ENCODE data around the gene ARHGEF1.

The ARHGEF1 gene

GRCh38 chr19:41918653-41919244 is 35.8 kb downstream of the ARHGEF1 start:
- DNase-seq (ENCODE audit: low read depth), result no peak

DNA sequence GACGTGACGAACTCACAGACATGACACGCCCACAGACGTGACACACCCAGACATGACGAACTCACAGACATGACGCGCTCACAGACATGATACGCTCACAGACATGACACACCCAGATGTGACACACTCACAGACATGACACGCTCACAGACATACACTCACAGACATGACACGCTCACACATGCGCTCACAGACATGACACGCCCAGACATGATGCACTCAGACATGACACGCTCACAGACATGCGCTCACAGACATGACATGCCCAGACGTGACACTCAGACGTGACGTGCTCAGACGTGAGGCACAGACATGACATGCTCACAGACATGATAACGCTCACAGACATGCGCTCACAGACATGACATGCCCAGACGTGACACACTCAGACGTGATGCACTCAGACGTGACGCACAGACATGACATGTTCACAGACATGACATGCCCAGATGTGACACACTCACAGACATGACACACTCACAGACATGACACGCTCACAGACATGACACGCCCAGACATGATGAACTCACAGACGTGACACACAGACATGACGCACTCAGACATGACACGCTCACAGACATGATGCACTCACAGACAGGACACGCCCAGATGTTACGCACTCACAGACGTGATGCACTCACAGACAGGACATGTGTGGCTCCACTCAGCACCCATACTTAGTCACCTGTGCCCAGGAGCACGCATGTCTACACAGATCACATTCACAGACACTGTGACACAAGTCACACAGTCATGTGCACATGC is 37.1 kb downstream of the ARHGEF1 start:
- no peak for DNase-seq (ENCODE audit: low read depth)

- no peak for DNase-seq (ENCODE audit: low read depth)
These were observed 38.0 kb downstream of the ARHGEF1 start for GRCh38 chr19:41920882-41921576.

- no peak for DNase-seq (ENCODE audit: low read depth)
These were observed 38.9 kb downstream of the ARHGEF1 start for GRCh38 chr19:41921577-41922576.

GRCh38 chr19:41922585-41922984 is 39.6 kb downstream of the ARHGEF1 start:
- DNase-seq (ENCODE audit: low read depth), result no peak

DNA sequence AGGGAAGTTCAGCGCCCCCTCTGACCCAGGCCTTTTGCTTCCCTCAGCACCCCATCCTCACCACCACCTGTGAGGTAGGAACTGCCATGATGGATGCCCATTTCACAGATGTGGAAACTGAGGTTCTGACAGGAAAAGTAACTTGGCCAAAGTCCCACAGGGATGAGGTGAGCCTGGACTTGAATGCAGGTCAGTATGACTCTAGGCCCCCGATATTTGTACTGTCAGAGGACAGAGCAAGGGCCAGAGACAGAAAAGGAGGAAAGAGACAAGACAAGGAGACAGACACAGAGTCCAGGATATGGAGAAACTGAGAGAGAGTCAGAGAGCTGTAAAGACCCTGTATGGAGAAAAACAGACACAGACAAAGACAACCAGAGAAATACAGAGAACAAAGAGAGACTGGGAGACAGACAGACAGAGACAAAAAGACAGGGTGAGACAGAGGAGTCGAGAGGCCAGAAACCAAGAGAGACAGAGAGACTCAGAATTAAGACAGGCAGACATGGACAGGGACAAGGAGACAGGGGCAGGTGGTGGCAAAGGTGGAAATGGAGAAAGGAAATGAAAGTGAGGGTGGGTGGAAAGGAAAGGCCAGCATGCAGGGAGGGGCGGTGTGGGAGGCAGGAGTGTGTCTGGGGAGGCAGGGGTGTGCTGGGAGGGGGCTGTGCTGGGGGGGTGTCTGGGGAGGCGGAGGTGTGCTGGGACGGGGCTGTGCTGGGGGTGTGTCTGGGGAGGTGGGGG is 40.2 kb downstream of the ARHGEF1 start:
- DNase-seq (ENCODE audit: low read depth), result no peak

DNA sequence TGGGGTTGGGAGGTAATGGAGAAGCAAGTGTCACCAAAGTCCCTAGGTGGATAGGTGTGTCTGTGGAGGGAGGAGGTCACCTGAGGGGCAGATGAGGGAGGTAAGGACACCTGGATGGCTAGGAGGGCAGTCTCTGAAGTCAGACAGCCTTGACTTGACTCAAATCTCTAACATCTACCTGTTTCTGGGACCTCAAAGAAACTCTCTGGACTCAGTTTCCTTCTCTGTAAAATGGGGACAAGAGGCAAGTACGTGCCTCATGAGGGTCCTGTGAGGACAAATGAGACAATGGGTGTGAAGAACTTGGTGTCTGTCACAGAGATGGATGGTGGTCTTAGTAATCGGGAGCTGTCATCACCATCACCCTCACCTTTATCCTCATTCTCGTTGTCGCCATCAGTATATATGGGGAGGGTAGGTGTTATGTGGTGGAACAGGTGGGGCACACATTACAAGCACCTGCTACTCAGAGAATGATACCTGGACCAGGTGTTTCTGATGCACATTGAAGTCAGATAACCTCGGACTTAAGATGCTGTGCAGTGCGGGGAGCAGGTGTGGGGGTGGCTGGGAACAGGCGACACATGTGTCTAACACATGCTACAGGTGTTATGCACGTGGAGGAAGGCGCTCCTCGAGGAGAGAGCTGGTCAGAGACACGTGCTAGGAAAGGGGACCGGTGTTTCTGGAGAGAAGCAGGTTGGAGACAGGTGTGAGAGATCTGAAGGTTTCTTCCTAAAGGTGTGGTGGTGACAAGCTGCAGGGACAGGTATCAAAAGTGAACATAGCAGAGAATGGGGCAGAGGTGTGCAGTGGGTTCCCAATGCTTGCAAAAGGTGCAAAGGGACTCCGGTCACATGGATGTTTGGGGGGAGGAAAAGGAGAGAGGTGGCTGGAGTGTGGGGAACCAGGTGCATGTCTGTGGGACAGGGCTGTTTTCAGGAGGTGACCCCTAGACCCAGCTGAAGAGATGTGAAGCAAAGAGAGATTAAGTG is 41.5 kb downstream of the ARHGEF1 start:
- no peak for DNase-seq (ENCODE audit: low read depth)

GRCh38 chr19:41925208-41926003 is 42.4 kb downstream of the ARHGEF1 start:
- DNase-seq (ENCODE audit: low read depth), result no peak

- DNase-seq (ENCODE audit: low read depth), result no peak
These were observed 43.2 kb downstream of the ARHGEF1 start for GRCh38 chr19:41926028-41926762.

- DNase-seq (ENCODE audit: low read depth), result no peak
These were observed 43.9 kb downstream of the ARHGEF1 start for GRCh38 chr19:41926763-41927496.

DNA sequence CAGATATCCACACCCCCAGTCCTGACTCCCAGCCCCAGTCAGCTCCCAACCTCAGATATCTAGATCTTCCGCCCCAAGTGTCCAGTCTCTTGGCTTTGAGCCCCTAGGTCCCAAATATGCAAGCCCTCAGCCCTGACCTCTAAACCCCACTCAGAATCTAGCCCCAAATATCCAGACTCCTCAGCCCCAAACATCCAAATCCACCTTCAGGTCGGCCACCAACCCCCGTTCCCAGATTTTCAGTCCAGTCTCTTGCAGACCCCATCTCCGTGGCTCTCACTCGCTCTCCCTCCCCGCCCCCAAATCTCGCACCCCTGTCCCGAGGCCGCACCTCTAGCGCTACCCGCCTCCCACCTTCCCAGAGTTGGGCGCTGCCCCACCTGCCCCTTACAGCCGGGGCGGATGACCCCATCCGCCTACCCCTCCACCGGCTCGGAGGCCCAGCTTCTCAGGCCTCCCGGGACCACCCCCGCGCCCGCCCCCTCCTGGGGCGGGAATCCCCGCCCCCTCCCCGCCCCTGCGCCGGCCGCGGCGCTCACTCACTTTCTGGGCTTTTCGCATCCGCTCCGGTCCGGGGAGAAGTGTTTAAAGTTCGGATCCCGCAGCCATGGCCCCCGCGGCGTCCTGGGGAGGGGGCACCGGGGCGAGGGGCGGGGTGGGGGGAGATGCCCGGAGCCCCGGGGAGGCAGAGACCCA is 44.7 kb downstream of the ARHGEF1 start:
- no peak for DNase-seq (ENCODE audit: low read depth)

DNA sequence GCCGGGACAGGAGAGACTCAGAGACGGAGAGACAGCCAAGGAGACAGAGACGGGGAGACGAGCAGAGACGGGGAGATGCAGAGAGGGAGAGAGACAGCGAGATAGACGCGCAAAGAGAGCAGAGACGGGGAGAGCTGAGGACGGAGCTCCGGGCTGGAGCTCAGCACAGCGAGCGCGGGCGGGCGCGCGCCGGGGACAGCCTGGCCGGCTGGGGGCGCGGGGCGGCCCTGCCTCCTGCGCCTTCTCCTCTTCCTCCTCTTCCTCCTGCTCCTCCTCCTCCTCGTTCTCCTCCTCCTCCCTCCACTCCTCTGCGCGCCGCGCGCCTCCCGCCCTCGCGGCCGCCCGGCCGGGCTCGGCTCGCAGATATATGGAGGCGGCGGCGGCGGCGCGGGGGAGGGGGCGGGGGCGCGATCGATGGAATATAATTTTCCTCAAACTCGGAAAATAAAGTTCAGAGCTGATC is 45.3 kb downstream of the ARHGEF1 start, which contains the start of gene ERFL:
Gene ERFL (minus strand): TSS at position 229 of the 463 bp plus-strand sequence. CDS start 15,530 bp downstream, outside the sequence.
- no peak for DNase-seq (ENCODE audit: low read depth)

GRCh38 chr19:41928754-41929535 is 46.0 kb downstream of the ARHGEF1 start:
- no peak for DNase-seq (ENCODE audit: low read depth)

DNA sequence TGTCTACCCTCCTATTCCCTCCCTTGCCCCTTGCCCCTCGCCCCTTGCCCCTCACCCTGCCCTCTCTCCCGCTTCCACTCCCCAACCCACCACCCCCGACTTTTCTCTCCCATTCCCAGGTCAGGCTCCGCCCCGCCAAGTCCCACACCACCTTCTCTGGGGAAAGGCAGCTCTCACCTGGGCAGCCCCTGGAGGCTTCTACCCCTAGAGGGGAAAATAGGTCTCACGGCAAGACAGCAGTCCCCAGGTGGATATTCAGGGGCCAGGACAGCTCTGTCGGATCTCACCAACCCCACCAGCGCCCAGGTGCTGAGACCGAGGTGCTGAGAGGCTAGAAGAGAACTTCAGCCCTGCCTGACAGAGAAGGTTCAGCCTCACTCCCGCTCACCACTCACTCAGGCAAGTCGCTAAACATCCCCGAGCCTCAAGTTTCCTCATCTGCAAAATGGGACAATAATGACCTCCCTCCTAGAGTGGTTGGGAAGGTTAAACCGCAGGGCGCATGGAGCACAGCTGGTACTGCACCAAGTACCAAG is 46.6 kb downstream of the ARHGEF1 start:
- DNase-seq (ENCODE audit: low read depth), result no peak

GRCh38 chr19:41930322-41930722 is 47.3 kb downstream of the ARHGEF1 start:
- DNase-seq (ENCODE audit: low read depth), result no peak

Data from activated T-cell treated with anti-CD3 and anti-CD28 coated beads for 24 hours (primary cell).